GM23248 (cell line): Measurements from ENCODE around the gene WDR54.

Experiments used
- EZH2 ChIP-seq: fragments of 200-600 bp; sonication (generic); IDR thresholded peaks from 2 replicates; pipeline ENCODE4 v1.6.1; 2018; ENCODE audit warnings: antibody characterized with exemption, mild to moderate bottlenecking; ENCODE audit not compliant: insufficient read depth, poor library complexity, severe bottlenecking
- EZH2phosphoT487 ChIP-seq: fragments of 200-600 bp; sonication (generic); IDR thresholded peaks from 2 replicates; pipeline ENCODE4 v1.6.1; 2018; ENCODE audit warnings: antibody characterized with exemption, moderate library complexity, mild to moderate bottlenecking, low read depth; ENCODE audit not compliant: insufficient read depth

DNA sequence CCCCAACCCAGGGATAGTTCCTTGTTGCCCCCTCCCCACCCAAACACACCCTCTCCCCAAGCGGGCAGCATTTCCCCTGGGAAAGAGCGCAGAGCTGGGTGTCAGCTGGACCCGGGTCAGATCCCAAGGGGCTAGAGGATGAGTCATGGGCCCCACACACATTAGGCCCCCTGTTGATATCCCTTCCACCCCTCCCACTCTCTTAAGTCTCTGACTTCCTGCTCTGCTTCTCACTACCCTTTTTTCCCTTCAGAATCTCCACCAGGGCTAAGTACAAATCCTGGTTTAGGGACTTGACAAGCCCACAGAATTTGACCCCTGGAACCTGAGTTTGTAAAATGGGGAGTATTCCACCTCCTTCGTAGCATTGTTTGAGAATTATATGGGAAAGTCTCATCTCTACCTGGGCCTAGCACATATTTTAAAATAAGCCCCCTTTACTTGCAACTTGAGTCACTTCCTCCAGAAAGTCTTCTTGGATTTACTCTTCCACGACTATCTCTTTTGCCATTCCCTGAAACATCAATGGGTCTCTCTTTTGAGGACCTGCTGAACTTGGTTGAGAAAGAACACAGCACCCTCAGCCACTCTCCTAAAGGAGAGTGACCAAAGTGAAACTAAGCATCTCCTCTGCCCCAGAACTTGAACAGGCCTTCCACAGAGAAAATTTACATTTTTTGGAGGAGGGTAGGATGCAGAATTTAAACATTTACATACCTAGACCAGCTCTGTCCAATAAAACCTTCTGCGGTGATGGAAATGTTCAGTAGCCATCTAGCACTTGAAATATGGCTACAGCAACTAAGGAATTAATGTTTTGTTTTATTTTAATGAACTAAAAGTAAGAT lies 15.5 kb downstream of the WDR54 start:
- TF ChIP-seq EZH2phosphoT487 (no peak), EZH2 (no peak)
